ENCODE measurements around the gene TLR9.

TLR9 gene

GRCh38 chr3:52194485-52195290, 30.8 kb downstream of the TLR9 start:
- DNase-seq, result no peak

DNA sequence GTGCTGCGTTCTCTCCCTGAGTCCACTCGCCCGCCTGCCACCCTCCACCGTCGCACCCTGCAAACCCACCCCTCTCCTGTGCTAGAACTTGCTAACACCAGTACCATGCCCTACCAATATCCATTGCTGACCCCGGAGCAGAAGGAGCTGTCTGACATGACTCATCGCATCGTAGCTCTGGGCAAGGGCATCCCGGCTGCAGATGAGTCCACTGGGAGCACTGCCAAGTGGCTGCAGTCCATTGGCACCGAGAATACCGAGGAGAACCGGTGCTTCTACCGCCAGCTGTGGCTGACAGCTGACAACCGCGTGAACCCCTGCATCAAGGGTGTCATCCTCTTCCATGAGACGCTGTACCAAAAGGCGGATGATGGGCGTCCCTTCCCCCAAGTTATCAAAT, 32.4 kb downstream of the TLR9 start:
- DNase-seq, result no peak

DNA sequence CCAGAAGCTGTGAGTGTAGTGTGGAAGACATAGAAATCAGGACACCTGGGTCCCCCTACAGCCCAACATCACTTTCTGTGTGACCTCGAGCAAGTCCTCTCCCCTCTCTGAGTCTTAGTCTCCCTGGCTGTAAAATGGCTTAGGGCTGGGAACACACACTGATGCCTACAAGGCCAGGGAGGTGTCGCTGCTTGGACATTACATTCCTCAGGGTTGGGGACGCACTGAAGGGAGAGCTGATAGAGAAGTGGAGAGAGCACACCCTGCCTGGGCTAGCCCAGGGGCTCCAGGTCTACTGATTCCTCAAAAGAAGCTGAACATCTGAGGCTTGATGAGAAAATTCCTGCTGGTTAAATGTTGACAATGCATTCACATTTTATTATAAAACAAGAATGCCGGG, 33.8 kb downstream of the TLR9 start:
- no peak for DNase-seq

- DNase-seq, result no peak
These were observed 35.0 kb downstream of the TLR9 start for GRCh38 chr3:52190294-52191074.

DNA sequence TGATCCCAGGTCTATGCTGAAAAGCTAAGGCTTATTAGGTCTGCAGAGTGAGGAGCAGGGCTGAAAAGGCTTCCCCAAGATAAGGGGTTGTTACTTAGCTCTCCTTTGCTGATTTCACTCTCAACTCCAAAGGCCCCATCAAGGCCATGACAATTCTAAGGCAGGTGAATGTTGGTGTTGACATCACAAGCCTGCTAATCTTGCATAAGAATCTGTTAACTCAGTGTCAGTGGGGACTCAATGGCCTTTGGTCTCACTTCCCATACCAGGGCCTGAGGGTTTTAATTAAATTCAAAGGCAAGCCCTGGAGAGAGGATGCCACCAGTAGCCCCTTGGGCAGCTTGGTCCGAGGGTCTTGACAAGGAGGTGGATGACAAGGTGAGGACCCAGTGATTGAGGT, 36.9 kb downstream of the TLR9 start:
- peak; percentile 60 for DNase-seq

DNA sequence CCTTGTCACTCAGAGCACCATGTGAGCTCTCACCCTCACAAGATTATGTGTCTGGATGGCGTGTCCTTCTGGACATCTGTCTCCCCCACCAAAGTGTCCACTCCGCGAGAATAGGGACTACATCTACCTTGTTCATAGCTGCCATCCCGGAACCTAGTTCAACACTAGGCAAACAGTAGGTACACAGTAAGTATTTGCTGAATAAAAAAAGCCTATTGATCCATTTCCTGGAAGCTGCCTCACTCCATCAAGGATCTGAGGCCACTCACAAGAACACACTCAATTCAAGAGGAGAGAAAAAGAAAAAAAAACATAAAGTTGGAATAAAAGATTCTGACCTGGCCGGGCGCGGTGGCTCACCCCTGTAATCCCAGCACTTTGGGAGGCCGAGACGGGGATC, 38.7 kb downstream of the TLR9 start:
- DNase-seq, result no peak

DNA sequence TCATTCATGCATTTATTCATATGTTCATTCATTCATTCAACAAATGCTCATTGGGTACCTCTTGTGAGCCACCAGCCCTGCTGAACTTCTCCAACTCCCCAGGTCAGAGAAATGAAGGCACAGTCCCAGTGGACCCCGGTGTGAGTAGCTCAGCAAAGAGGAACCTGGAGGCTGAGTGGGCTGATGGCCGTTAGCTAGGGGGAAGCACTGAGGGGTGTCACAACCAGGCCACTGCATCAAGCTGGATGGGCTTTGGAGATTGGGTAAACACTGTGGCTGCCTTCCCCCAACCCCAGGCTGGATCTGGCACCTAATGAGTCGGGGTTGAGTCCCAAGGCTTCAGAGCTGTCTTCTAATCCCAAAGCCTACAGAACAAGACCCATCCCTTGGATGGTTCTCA, 39.6 kb downstream of the TLR9 start:
- DNase-seq, result peak; percentile 81

- DNase-seq, result no peak
These were observed 40.1 kb downstream of the TLR9 start for GRCh38 chr3:52185311-52185710.

GRCh38 chr3:52184690-52185089, 40.8 kb downstream of the TLR9 start:
- DNase-seq, result no peak

- DNase-seq, result no peak
These were observed 41.5 kb downstream of the TLR9 start for GRCh38 chr3:52183786-52184445.

DNA sequence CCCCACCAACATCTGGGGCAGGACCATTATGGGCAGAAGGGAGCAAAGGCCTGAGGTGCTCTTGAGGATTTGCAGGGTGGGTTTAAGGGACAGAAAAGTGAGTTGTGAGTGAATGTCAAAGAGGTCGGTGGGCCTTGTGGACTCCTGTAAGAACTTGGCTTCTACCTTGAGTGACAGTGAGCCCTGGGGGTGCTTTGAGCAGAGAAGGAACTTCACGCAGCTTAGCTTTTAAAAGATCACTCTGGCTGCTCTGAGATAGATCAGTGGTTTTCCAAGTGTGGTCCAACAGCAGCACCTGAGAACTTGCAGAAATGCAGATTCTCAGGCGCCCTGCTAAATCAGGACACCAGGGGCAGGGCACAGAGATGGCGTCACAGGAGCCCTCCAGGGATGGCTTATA, 42.8 kb downstream of the TLR9 start:
- DNase-seq, result no peak

DNA sequence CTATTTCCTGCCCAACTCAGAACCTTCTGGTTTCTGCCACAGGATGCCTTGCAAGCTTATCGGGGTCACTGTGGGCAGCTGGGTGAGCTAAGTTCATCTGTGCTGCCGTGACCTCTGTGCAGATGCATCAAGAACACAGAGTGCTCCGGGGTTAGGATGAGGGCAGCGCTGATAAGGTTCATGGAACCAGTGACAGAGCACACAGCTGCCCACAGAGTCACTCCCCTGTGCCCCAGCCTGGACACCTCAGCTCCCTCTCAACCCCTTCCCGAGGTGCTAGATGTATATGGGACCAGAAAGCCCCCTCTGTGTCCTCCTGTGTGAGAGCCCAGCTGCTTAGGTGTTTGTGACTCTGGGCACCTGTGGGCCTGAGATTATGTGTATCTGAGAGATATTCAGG, 43.2 kb downstream of the TLR9 start:
- DNase-seq, result no peak

GRCh38 chr3:52181543-52181942, 43.9 kb downstream of the TLR9 start:
- DNase-seq, result no peak

- DNase-seq, result no peak
These were observed 46.9 kb downstream of the TLR9 start for GRCh38 chr3:52178537-52178936.

DNA sequence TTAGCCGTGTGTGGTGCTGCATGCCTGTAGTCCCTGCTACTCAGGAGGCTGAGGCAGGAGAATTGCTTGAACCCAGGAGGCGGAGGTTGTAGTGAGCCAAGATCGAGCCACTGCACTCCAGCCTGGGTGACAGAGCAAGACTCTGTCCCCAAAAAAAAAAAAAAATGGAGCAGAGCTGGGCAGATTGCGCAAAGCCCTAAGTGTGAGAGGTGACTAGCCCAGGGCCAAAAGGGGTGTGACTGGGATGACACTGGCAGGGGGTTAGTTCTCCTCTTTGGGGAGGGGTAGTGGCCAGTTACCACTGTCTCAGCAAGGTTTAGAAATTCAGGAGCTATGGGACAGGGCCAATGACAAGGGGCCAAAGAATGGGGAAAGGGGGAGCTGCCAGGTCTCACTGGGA, 47.3 kb downstream of the TLR9 start:
- DNase-seq, result peak; percentile 47

DNA sequence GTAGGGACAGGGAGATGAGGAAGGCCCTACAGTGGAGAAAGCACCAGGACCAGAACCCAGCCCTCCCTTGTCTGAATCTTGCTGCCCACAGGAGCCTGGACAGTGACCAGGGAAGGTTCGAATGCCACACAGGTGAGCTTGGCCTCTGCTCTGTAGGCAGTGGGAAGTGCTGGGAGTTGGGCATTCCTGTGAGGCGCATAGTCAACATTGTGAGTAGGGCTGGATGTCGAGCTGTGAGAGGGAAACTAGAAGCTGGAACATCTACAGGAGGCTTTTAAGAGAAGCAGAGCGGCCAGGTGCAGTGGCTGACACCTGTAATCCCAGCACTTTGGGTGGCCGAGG, 47.8 kb downstream of the TLR9 start:
- no peak for DNase-seq

GRCh38 chr3:52176951-52177700, 48.3 kb downstream of the TLR9 start:
- DNase-seq, result no peak

DNA sequence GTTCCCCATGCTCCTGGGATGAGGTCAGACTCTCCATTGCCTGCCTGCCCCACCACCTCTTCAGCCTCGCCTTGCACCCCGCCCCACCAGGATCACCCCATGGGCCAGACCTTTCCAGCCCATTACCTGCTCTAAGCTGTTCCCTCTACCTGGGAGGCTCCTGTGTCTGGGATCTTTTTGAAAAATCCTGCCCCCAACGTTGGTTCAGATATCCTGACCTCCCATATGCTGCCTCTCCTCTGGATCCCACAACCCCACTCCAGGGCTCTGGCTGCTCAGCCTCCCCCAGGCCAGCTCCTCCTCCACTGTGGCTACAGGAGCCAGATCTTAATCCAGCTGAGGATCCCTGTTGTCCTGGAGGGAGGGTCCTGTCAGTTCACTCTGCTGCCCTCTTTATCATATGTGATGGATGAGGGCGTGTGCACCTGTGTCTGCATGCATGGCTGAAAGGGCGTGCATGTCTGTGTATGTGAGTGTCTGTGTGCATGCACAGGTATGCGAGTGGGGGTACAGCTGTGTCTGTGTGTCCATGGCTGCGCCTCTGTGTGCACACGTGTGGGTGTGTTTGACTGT, 49.2 kb downstream of the TLR9 start:
- DNase-seq, result no peak

GRCh38 chr3:52175416-52176179, 49.8 kb downstream of the TLR9 start:
- no peak for DNase-seq

GRCh38 chr3:52174896-52175295, 50.5 kb downstream of the TLR9 start:
- DNase-seq, result peak; percentile 83

GRCh38 chr3:52173101-52173500, 52.3 kb downstream of the TLR9 start:
- DNase-seq, result no peak

GRCh38 chr3:52172262-52172757, 53.1 kb downstream of the TLR9 start:
- DNase-seq, result no peak
